B cell (primary cell): ENCODE data around the gene RNF213. TPM values are rescaled to one million over a fixed set of nuclear protein-coding genes. Genes with fewer than 3 reads are reported as not detected.

Experiments
- ATAC-seq: fragments of 200-7000 bp; cut with Tn5 transposase; one replicate; pipeline ENCODE4 v1.10.0; 2021; ENCODE audit warnings: low read depth, mild to moderate bottlenecking, moderate number of reproducible peaks, moderate library complexity
- CTCF ChIA-PET: fragments of 350-600 bp; sonication (Branson Sonifier 250); formaldehyde crosslinking; loops from one replicate; lab custom pipeline; 2021; ENCODE audit warnings: antibody characterized with exemption, inconsistent platforms; lab: Charles Lee
- POLR2A ChIA-PET: fragments of 350-600 bp; sonication (Branson Sonifier 250); formaldehyde crosslinking; loops from one replicate; lab custom pipeline; 2021; ENCODE audit warnings: antibody characterized with exemption; lab: Charles Lee
- DNase-seq: peaks from one replicate; pipeline ENCODE4 v3.0.0; 2013
- H2AFZ ChIP-seq: 2 replicates; pipeline ENCODE4 v1.6.1; 2012; ENCODE audit warnings: mild to moderate bottlenecking, low read depth, low read length; ENCODE audit not compliant: insufficient read depth, poor library complexity, severe bottlenecking
- H3K27ac ChIP-seq, 2 donors: 1 replicate in 1 of 2; 2 replicates in 1 of 2; pipeline ENCODE4 v1.5.1; 2012 to 2013; ENCODE audit warnings: low read length in 2 of 2, mild to moderate bottlenecking in 2 of 2, moderate library complexity in 1 of 2
- H3K27me3 ChIP-seq, 4 experiments: fragments of 200-600 bp in 1 of 4; sonication (generic) in 1 of 4; replicated peaks in 1 of 4; 1 replicate in 2 of 4; 2 replicates in 2 of 4; pipeline versions ENCODE4 v1.6.1 to v1.7.0; 2013 to 2016; ENCODE audit warnings: low read length in 3 of 4, mild to moderate bottlenecking in 2 of 4, mixed read lengths in 1 of 4, moderate library complexity in 1 of 4; ENCODE audit not compliant: insufficient read depth in 4 of 4, control insufficient read depth in 3 of 4; ENCODE audit errors: control extremely low read depth in 1 of 4
- H3K36me3 ChIP-seq, 2 experiments: replicated peaks in 1 of 2; 1 replicate in 1 of 2; 2 replicates in 1 of 2; pipeline versions ENCODE4 v1.6.1 to v1.7.1; 2013; ENCODE audit warnings: low read length in 1 of 2; ENCODE audit not compliant: insufficient read depth in 2 of 2, control insufficient read depth in 1 of 2; ENCODE audit errors: control extremely low read depth in 1 of 2, extremely low read depth in 1 of 2
- H3K4me1 ChIP-seq, 2 donors: fragments of 200-600 bp in 1 of 2; sonication (generic) in 1 of 2; 1 replicate in 1 of 2; 2 replicates in 1 of 2; pipeline versions ENCODE4 v1.5.1 to v1.6.1; 2013 to 2017; ENCODE audit warnings: low read length in 2 of 2; ENCODE audit not compliant: control insufficient read depth in 2 of 2, insufficient read depth in 2 of 2
- H3K4me2 ChIP-seq: replicated peaks from 2 replicates; pipeline ENCODE3; 2012; ENCODE audit warnings: mild to moderate bottlenecking, low read depth, low read length; ENCODE audit not compliant: poor library complexity, severe bottlenecking
- H3K4me3 ChIP-seq, 5 experiments: fragments of 200-600 bp in 1 of 5; sonication (generic) in 1 of 5; 1 replicate in 3 of 5; 2 replicates in 2 of 5; pipeline versions ENCODE4 v1.5.1 to v1.7.0; 2011 to 2016; ENCODE audit warnings: low read length in 4 of 5, mild to moderate bottlenecking in 4 of 5, low read depth in 2 of 5, control low read depth in 1 of 5, moderate library complexity in 1 of 5; ENCODE audit not compliant: insufficient read depth in 1 of 5; ENCODE audit errors: control extremely low read depth in 1 of 5, extremely low read depth in 1 of 5
- H3K79me2 ChIP-seq: fragments of 200-600 bp; sonication (generic); one replicate; pipeline ENCODE4 v1.6.0; 2016; ENCODE audit warnings: low read length; ENCODE audit not compliant: control insufficient read depth, insufficient read depth
- H3K9ac ChIP-seq: fragments of 200-600 bp; sonication (generic); 2 replicates; pipeline ENCODE4 v1.6.1; 2017; ENCODE audit warnings: mild to moderate bottlenecking, low read length, moderate library complexity
- H3K9me3 ChIP-seq, 3 donors: one replicate each; pipeline versions ENCODE4 v1.6.1 to v1.7.1; 2013; ENCODE audit warnings: low read length in 2 of 3; ENCODE audit not compliant: control insufficient read depth in 2 of 3, insufficient read depth in 1 of 3; ENCODE audit errors: control extremely low read depth in 1 of 3
- H4K20me1 ChIP-seq: 2 replicates; pipeline ENCODE4 v1.6.0; 2012; ENCODE audit warnings: mild to moderate bottlenecking, low read length; ENCODE audit not compliant: insufficient read depth, control insufficient read depth, poor library complexity, severe bottlenecking
- H3K27ac Mint-ChIP-seq: one replicate; pipeline ENCODE4 v1.8.0; 2021; ENCODE audit warnings: mixed read lengths
- H3K27me3 Mint-ChIP-seq: one replicate; pipeline ENCODE4 v1.8.0; 2021; ENCODE audit warnings: mixed read lengths
- H3K4me1 Mint-ChIP-seq: one replicate; pipeline ENCODE4 v1.8.0; 2021; ENCODE audit warnings: mixed read lengths
- H3K4me3 Mint-ChIP-seq: one replicate; pipeline ENCODE4 v1.8.0; 2021; ENCODE audit warnings: mixed read lengths
- H3K9me3 Mint-ChIP-seq: one replicate; pipeline ENCODE4 v1.8.0; 2022; ENCODE audit warnings: mixed read lengths; ENCODE audit not compliant: insufficient read depth
- CTCF ChIP-seq: fragments of 200-600 bp; IDR thresholded peaks from one replicate; pipeline ENCODE4 v1.8.0; 2022; ENCODE audit warnings: antibody characterized with exemption, mild to moderate bottlenecking
- EZH2 ChIP-seq: IDR thresholded peaks from 2 replicates; pipeline ENCODE4 v1.6.1; 2012; ENCODE audit warnings: borderline replicate concordance, low read depth, mild to moderate bottlenecking, moderate library complexity, low read length; ENCODE audit not compliant: insufficient read depth, poor library complexity, severe bottlenecking
- WGBS: methylation state at CpG from one replicate; pipeline ENCODE4 v1.1.5; 2013; ENCODE audit warnings: missing lambda C conversion rate; ENCODE audit not compliant: insufficient coverage; 5-methylcytosine and 5-hydroxymethylcytosine counted together
- intact Hi-C: fragments of 100-400 bp; cut with micrococcal nuclease; formaldehyde crosslinking; loops from one replicate; pipeline ENCODE4 v1.10.0; 2022
- polyA plus RNA-seq: library from polyadenylated mRNA; depleted of rRNA; stranded (reverse); fragments of >200 nt; gene quantifications from 2 replicates; pipeline ENCODE4 v1.2.3, GENCODE V29; 2012
- total RNA-seq, 2 donors: library from RNA; stranded (reverse); fragments of 120-200 nt in 1 of 2; gene quantifications; 1 replicate in 1 of 2; 2 replicates in 1 of 2; pipeline versions ENCODE4 v1.2.3 to v1.2.4, GENCODE V29; 2013 to 2022

The RNF213 gene
- total and polyA plus RNA-seq, 2 donors (not counting 1 experiment from before 2014, with no cell fraction given): 121 to 287 TPM

GRCh38 chr17:80295559-80295958 is 34.9 kb downstream of the RNF213 start:
- H3K27me3 Mint-ChIP-seq: no peaks in the 10 kb centered on the region
- H3K4me2 ChIP-seq: no peak overlapping the region
- peaks cover 8 to 90% of the 10 kb centered on the region in 2 experiments for H3K36me3 ChIP-seq
- intact Hi-C loops: no loop called here
- H3K4me3 ChIP-seq: no peak overlapping the region
- H3K4me3 Mint-ChIP-seq: no peak overlapping the region
- H3K27ac Mint-ChIP-seq: no peak overlapping the region
- no peaks in the 10 kb centered on the region for H3K4me1 Mint-ChIP-seq
- 97% methylated on average over 4 of the region's 6 CpGs for WGBS
- peaks cover 22% of the 10 kb centered on the region for H3K79me2 ChIP-seq
- H3K9me3 Mint-ChIP-seq: no peaks in the 10 kb centered on the region
- no peaks in the 10 kb centered on the region for H3K4me1 ChIP-seq
- H3K27me3 ChIP-seq: no peaks in the 10 kb centered on the region
- H3K27ac ChIP-seq: no peak overlapping the region
- H3K9me3 ChIP-seq: peaks cover 0 to 8% (median 0%) of the 10 kb centered on the region in 3 donors
- ChIA-PET CTCF (interaction anchor here (1.3 kb wide), 1 partner anchor 100 kb away, joined by 3 read pairs; no protein-coding TSS in a partner anchor), POLR2A (no interaction called here)
- H3K9ac ChIP-seq: no peak overlapping the region
- TF ChIP-seq CTCF (no peak), EZH2 (no peak)
- H4K20me1 ChIP-seq: peaks cover 31% of the 10 kb centered on the region
- H2AFZ ChIP-seq: no peak overlapping the region
- no peak for DNase-seq
- ATAC-seq: no peak

GRCh38 chr17:80296221-80296620 is 35.6 kb downstream of the RNF213 start:
- no peak for ATAC-seq
- Mint-ChIP-seq H3K27me3 (no peaks in the 10 kb centered on the region), H3K27ac (no peak overlapping the region), H3K4me1 (no peaks in the 10 kb centered on the region), H3K4me3 (no peak overlapping the region), H3K9me3 (no peaks in the 10 kb centered on the region)
- Histone ChIP-seq H3K4me2 (no peak overlapping the region), H3K27me3 (no peaks in the 10 kb centered on the region), H3K79me2 (peaks cover 24% of the 10 kb centered on the region), H2AFZ (no peak overlapping the region), H3K27ac (no peak overlapping the region), H3K9ac (no peak overlapping the region), H4K20me1 (peaks cover 31% of the 10 kb centered on the region), H3K36me3 (peaks cover 9 to 90% of the 10 kb centered on the region in 2 experiments), H3K9me3 (peaks cover 0 to 8% (median 3%) of the 10 kb centered on the region in 3 donors), H3K4me1 (no peaks in the 10 kb centered on the region), H3K4me3 (no peak overlapping the region)
- POLR2A ChIA-PET: no interaction called here
- CTCF ChIA-PET: no interaction called here
- no peak for DNase-seq
- TF ChIP-seq EZH2 (no peak), CTCF (no peak)
- intact Hi-C loops: no loop called here
- WGBS: 96% methylated on average over 12 of the region's 14 CpGs
